T-helper 17 cell (primary cell): Measurements from ENCODE around the gene EIF4G3. TPM values are rescaled to one million over a fixed set of nuclear protein-coding genes. Genes with fewer than 3 reads are reported as not detected.

ENCODE experiments used
- ATAC-seq: fragments of 150-1000 bp; cut with Tn5 transposase; 2 replicates; pipeline ENCODE4 v1.10.0; 2021; ENCODE audit warnings: mild to moderate bottlenecking, moderate library complexity
- DNase-seq, 3 donors: peaks; one replicate each; pipeline versions ENCODE4 v3.0.0 to v3.0.0-alpha.2; 2020 to 2021
- H3K9me3 ChIP-seq: one replicate; pipeline ENCODE4 v1.7.0; 2013; ENCODE audit warnings: low read length, mild to moderate bottlenecking; ENCODE audit not compliant: control insufficient read depth, poor library complexity, severe bottlenecking
- H3K27ac Mint-ChIP-seq: one replicate; pipeline ENCODE4 v1.8.0; 2022; ENCODE audit warnings: mild to moderate bottlenecking, moderate library complexity, mixed read lengths
- H3K27me3 Mint-ChIP-seq: one replicate; pipeline ENCODE4 v1.8.0; 2022; ENCODE audit warnings: mixed read lengths
- H3K36me3 Mint-ChIP-seq: one replicate; pipeline ENCODE4 v1.8.0; 2022; ENCODE audit warnings: low read depth, mixed read lengths
- H3K4me1 Mint-ChIP-seq: one replicate; pipeline ENCODE4 v1.8.0; 2022; ENCODE audit warnings: mild to moderate bottlenecking, mixed read lengths
- H3K4me3 Mint-ChIP-seq: one replicate; pipeline ENCODE4 v1.8.0; 2022; ENCODE audit warnings: mild to moderate bottlenecking, moderate library complexity, mixed read lengths
- total RNA-seq, 4 donors: library from RNA in 2 of 4; stranded (reverse) in 2 of 4; gene quantifications; one replicate each; pipeline ENCODE4 v1.2.3 and lab custom pipeline; 2022 to 2026

Gene EIF4G3
- total RNA-seq, 2 donors from 2014 or later, result 29.4 to 34.2 TPM

- H3K36me3 Mint-ChIP-seq, result peaks cover 4% of the 10 kb centered on the region
- H3K27ac Mint-ChIP-seq, result no peak overlapping the region
- no peak for DNase-seq
- peaks cover 2% of the 10 kb centered on the region for H3K4me1 Mint-ChIP-seq
- no peak for ATAC-seq
- no peaks in the 10 kb centered on the region for H3K27me3 Mint-ChIP-seq
- H3K4me3 Mint-ChIP-seq, result no peak overlapping the region
- H3K9me3 ChIP-seq, result no peaks in the 10 kb centered on the region
Observed at GRCh38 chr1:20770314-20771087, 406.2 kb downstream of the EIF4G3 start.

DNA sequence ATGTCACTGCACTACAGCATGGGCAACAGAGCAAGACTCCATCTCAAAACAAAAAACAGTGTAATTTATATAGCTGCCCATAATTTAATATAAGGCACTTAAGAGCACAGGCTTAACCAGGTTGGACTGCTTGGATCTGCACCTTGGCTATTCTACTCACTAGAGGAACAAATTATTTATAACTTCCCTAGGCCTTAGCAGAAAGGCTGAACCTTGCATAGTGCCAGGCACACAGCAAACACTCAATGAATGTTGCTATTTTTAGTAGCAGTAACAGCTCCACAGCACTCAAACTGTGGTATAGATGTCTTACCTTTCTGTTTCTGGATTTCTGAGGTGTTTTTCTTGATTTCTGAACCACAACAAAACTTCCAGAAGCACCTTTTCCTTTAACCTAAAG lies 409.4 kb downstream of the EIF4G3 start:
- Mint-ChIP-seq H3K27ac (no peak overlapping the region), H3K27me3 (no peaks in the 10 kb centered on the region), H3K36me3 (peaks cover 3% of the 10 kb centered on the region), H3K4me1 (peaks cover under 1% of the 10 kb centered on the region), H3K4me3 (no peak overlapping the region)
- DNase-seq (no peak), ATAC-seq (no peak)
- no peaks in the 10 kb centered on the region for H3K9me3 ChIP-seq

DNA sequence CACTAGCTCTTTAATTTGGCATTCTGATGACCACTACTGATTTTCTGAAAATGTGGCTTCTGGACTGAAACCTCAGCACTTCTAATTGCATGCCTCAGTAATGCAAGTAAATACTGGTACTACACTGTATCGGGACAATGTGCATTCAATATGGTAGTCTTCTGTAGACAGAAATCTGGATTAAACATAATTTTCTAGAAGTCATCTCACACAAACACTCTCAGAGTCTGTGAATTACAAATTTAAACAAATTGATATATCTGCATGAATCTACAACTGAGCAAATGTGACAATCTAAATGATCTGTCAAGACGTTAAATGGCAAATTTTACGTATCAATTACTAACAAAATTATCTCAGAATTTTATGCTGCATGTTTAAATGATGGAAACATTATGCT lies 413.3 kb downstream of the EIF4G3 start:
- no peak for DNase-seq
- no peaks in the 10 kb centered on the region for H3K27me3 Mint-ChIP-seq
- H3K27ac Mint-ChIP-seq, result no peak overlapping the region
- H3K4me1 Mint-ChIP-seq, result peaks cover 5% of the 10 kb centered on the region
- H3K4me3 Mint-ChIP-seq, result no peak overlapping the region
- no peaks in the 10 kb centered on the region for H3K9me3 ChIP-seq
- no peak for ATAC-seq
- peaks cover 13% of the 10 kb centered on the region for H3K36me3 Mint-ChIP-seq

GRCh38 chr1:20760322-20760721 lies 416.4 kb downstream of the EIF4G3 start:
- ATAC-seq, result no peak
- H3K9me3 ChIP-seq, result no peaks in the 10 kb centered on the region
- Mint-ChIP-seq H3K4me3 (no peak overlapping the region), H3K4me1 (peaks cover 8% of the 10 kb centered on the region), H3K27ac (no peak overlapping the region), H3K27me3 (no peaks in the 10 kb centered on the region), H3K36me3 (peaks cover 15% of the 10 kb centered on the region)
- DNase-seq, result no peak

Other genes with a start within 250 kb of the EIF4G3 start
- 100 to 1,000 TPM; 116 to 117 TPM for gene ECE1, start 113.6 kb upstream of the EIF4G3 start, total RNA-seq